ENCODE measurements around the gene NLRP1. TPM values are rescaled to one million over a fixed set of nuclear protein-coding genes. Genes with fewer than 3 reads are reported as not detected.

The NLRP1 gene
- total RNA-seq, 4 donors from 2014 or later = 7.6 to 21.8 (median 13.7) TPM

- TF ChIP-seq POLR2AphosphoS5 (IDR thresholded peaks at IDR 0.05) (peak; percentile 53 to 76 (median 75)), EP300 (IDR thresholded peaks at IDR 0.05; ENCODE audit: low read depth) (no peak), CTCF (IDR thresholded peaks at IDR 0.05) (no peak)
- Histone ChIP-seq H3K4me3 (no peak overlapping the region), H3K27me3 (no peaks in the 10 kb centered on the region), H3K4me1 (peaks cover 0 to 14% (median 7%) of the 10 kb centered on the region in 4 donors), H3K36me3 (no peaks in the 10 kb centered on the region), H3K9me3 (no peaks in the 10 kb centered on the region), H3K27ac (peak overlapping the region; percentile 62 to 74 (median 72))
- in situ Hi-C loops (cut with MboI; ENCODE audit: low pct_ligation_motif_present in 1 of 4, low pct_unique_long_range_greater_than_20kb in 1 of 4, low sequenced_read_pairs in 3 of 4) = no loop called here
- intact Hi-C loops (cut with DNase I; ENCODE audit: low total_unique reads) = no loop called here
- WGBS, 2 donors (ENCODE audit: low coverage in 1 of 2) = 57% methylated on average over 14 of the region's 14 CpGs; no CpG with 5 or more reads in 1 of the 2 donors
- DNase-seq = peak; percentile 26
Observed at GRCh38 chr17:5526821-5527598, 57.3 kb downstream of the NLRP1 start.

- 88 to 91% methylated on average over 3 to 5 of the region's 5 CpGs for WGBS, 2 donors (ENCODE audit: low coverage in 1 of 2)
- Histone ChIP-seq H3K4me1 (peaks cover 0 to 14% (median 7%) of the 10 kb centered on the region in 4 donors), H3K27me3 (no peaks in the 10 kb centered on the region), H3K9me3 (no peaks in the 10 kb centered on the region), H3K27ac (no peak overlapping the region), H3K4me3 (no peak overlapping the region), H3K36me3 (no peaks in the 10 kb centered on the region)
- in situ Hi-C loops (cut with MboI; ENCODE audit: low pct_ligation_motif_present in 1 of 4, low pct_unique_long_range_greater_than_20kb in 1 of 4, low sequenced_read_pairs in 3 of 4) = no loop called here
- intact Hi-C loops (cut with DNase I; ENCODE audit: low total_unique reads) = no loop called here
- DNase-seq = no peak
- no peak for TF ChIP-seq CTCF (IDR thresholded peaks at IDR 0.05)
Observed at GRCh38 chr17:5523249-5523648, 61.1 kb downstream of the NLRP1 start.

GRCh38 chr17:5522476-5522875, 61.8 kb downstream of the NLRP1 start:
- intact Hi-C loops (cut with DNase I; ENCODE audit: low total_unique reads) = no loop called here
- Histone ChIP-seq H3K27me3 (no peaks in the 10 kb centered on the region), H3K9me3 (no peaks in the 10 kb centered on the region), H3K27ac (no peak overlapping the region), H3K36me3 (no peaks in the 10 kb centered on the region), H3K4me1 (peaks cover 0 to 14% (median 6%) of the 10 kb centered on the region in 4 donors), H3K4me3 (no peak overlapping the region)
- TF ChIP-seq POLR2A (IDR thresholded peaks at IDR 0.05) (no peak), CTCF (IDR thresholded peaks at IDR 0.05) (no peak), EP300 (IDR thresholded peaks at IDR 0.05; ENCODE audit: low read depth) (no peak), POLR2AphosphoS5 (IDR thresholded peaks at IDR 0.05) (no peak)
- 100% methylated on average over 1 of the region's 1 CpG; no CpG with 5 or more reads in 1 of the 2 donors for WGBS, 2 donors (ENCODE audit: low coverage in 1 of 2)
- DNase-seq = no peak
- in situ Hi-C loops (cut with MboI; ENCODE audit: low pct_ligation_motif_present in 1 of 4, low pct_unique_long_range_greater_than_20kb in 1 of 4, low sequenced_read_pairs in 3 of 4) = no loop called here

GRCh38 chr17:5516060-5516792, 68.1 kb downstream of the NLRP1 start:
- no peaks in the 10 kb centered on the region for H3K36me3 ChIP-seq
- no peak for DNase-seq
- no peaks in the 10 kb centered on the region for H3K27me3 ChIP-seq
- TF ChIP-seq EP300 (IDR thresholded peaks at IDR 0.05; ENCODE audit: low read depth) (no peak), POLR2AphosphoS5 (IDR thresholded peaks at IDR 0.05) (peak in 2 of 3 donors; percentile 14 to 29)
- in situ Hi-C loops (cut with MboI; ENCODE audit: low pct_ligation_motif_present in 1 of 4, low pct_unique_long_range_greater_than_20kb in 1 of 4, low sequenced_read_pairs in 3 of 4) = no loop called here
- WGBS, 2 donors (ENCODE audit: low coverage in 1 of 2) = 53 to 61% methylated on average over 5 of the region's 5 CpGs
- no peaks in the 10 kb centered on the region for H3K4me1 ChIP-seq
- H3K27ac ChIP-seq = peak overlapping the region; percentile 37 to 60 (median 49)
- intact Hi-C loops (cut with DNase I; ENCODE audit: low total_unique reads) = no loop called here
- no peaks in the 10 kb centered on the region for H3K9me3 ChIP-seq
- H3K4me3 ChIP-seq = no peak overlapping the region
